Lower leg skin (tissue), 3 donors: Measurements from ENCODE around the gene EIF4A3.

Source experiments
- POLR2A ChIP-seq, 2 donors: fragments of 450-650 bp; IDR thresholded peaks; one replicate each; pipeline ENCODE4 v1.6.1; 2016 to 2017; ENCODE audit warnings: antibody characterized with exemption in 2 of 2, mild to moderate bottlenecking in 1 of 2, moderate library complexity in 1 of 2
- TF ChIP-seq, protein P1 (sequence below), 3 donors: fragments of 450-650 bp; IDR thresholded peaks; one replicate each; pipeline ENCODE4 v1.5.1; 2016; ENCODE audit warnings: antibody characterized with exemption in 3 of 3, mild to moderate bottlenecking in 3 of 3, moderate library complexity in 2 of 3

DNA sequence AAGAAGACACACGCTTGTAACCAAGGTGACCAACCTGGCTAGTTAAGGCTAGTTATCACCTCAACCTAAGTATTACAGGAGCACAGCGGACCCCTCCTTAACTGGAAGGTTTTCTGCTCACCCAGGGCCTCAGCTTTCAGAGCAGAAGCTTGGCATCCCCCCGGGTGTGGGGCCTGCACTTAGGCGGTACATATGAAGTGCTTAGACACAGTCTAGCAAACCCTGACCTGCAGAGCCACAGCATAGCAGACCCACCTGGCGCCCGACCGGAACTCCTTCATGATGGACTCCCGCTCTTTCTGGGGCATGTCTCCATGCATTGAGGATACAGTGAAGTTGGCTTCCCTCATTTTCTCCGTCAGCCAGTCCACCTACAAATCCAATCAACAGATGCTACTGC is 9.8 kb downstream of the EIF4A3 start:
- no peak for TF ChIP-seq POLR2A (IDR thresholded peaks at IDR 0.05)
- TF ChIP-seq, protein P1, sequence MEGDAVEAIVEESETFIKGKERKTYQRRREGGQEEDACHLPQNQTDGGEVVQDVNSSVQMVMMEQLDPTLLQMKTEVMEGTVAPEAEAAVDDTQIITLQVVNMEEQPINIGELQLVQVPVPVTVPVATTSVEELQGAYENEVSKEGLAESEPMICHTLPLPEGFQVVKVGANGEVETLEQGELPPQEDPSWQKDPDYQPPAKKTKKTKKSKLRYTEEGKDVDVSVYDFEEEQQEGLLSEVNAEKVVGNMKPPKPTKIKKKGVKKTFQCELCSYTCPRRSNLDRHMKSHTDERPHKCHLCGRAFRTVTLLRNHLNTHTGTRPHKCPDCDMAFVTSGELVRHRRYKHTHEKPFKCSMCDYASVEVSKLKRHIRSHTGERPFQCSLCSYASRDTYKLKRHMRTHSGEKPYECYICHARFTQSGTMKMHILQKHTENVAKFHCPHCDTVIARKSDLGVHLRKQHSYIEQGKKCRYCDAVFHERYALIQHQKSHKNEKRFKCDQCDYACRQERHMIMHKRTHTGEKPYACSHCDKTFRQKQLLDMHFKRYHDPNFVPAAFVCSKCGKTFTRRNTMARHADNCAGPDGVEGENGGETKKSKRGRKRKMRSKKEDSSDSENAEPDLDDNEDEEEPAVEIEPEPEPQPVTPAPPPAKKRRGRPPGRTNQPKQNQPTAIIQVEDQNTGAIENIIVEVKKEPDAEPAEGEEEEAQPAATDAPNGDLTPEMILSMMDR (IDR thresholded peaks at IDR 0.05) = no peak
